PC-3 (cell line): ENCODE measurements around the gene RAB34. TPM values are rescaled to one million over a fixed set of nuclear protein-coding genes. Genes with fewer than 3 reads are reported as not detected.

Experiments
- ATAC-seq: fragments of 200-7000 bp; cut with Tn5 transposase; 2 replicates; pipeline ENCODE4 v1.9.1; 2020; ENCODE audit warnings: mild to moderate bottlenecking, moderate library complexity
- BruUV-seq: library from RNA; stranded (reverse); fragments of 400-500 nt; replicated peaks from 2 replicates; lab custom pipeline; 2021; lab: Mats Ljungman, UMichigan
- CTCF ChIA-PET: fragments of 300-600 bp; sonication (Branson Sonifier 250); formaldehyde crosslinking; loops from one replicate; lab custom pipeline; 2022; ENCODE audit warnings: antibody characterized with exemption; lab: Charles Lee
- POLR2A ChIA-PET: fragments of 300-600 bp; sonication (Branson Sonifier 250); formaldehyde crosslinking; loops from one replicate; lab custom pipeline; 2022; ENCODE audit warnings: antibody characterized with exemption; ENCODE audit not compliant: unreplicated experiment; lab: Charles Lee
- DNase-seq: peaks from one replicate; pipeline ENCODE4 v3.0.0-alpha.2; 2015
- H2AFZ ChIP-seq: fragments of 300-600 bp; sonication (generic); 2 replicates; pipeline ENCODE4 v1.6.0; 2016; ENCODE audit warnings: antibody characterized with exemption, low read length
- H3F3A ChIP-seq: fragments of 300-600 bp; sonication (generic); one replicate; pipeline ENCODE4 v1.6.0; 2017; ENCODE audit warnings: antibody characterized with exemption, low read length, control low read depth, mild to moderate bottlenecking; ENCODE audit not compliant: unreplicated experiment
- H3K27ac ChIP-seq: fragments of 300-600 bp; sonication (generic); 2 replicates; pipeline ENCODE4 v1.5.1; 2016; ENCODE audit warnings: mild to moderate bottlenecking, low read length
- H3K27me3 ChIP-seq: fragments of 300-600 bp; sonication (generic); 2 replicates; pipeline ENCODE4 v1.6.1; 2016; ENCODE audit warnings: low read length, mixed read lengths
- H3K36me3 ChIP-seq: fragments of 300-600 bp; sonication (generic); 2 replicates; pipeline ENCODE4 v1.6.1; 2016; ENCODE audit warnings: low read depth, mixed run types, low read length, mixed read lengths
- H3K4me1 ChIP-seq: fragments of 300-600 bp; sonication (generic); 2 replicates; pipeline ENCODE4 v1.5.1; 2016; ENCODE audit warnings: low read length; ENCODE audit not compliant: insufficient read depth
- H3K4me2 ChIP-seq: fragments of 300-600 bp; sonication (generic); 2 replicates; pipeline ENCODE4 v1.6.0; 2016; ENCODE audit warnings: low read length
- H3K4me3 ChIP-seq: fragments of 300-600 bp; sonication (generic); 2 replicates; pipeline ENCODE4 v1.5.1; 2016; ENCODE audit warnings: mild to moderate bottlenecking, low read length, mixed read lengths
- H3K79me2 ChIP-seq: fragments of 300-600 bp; sonication (generic); 2 replicates; pipeline ENCODE4 v1.6.1; 2017; ENCODE audit warnings: low read length, mixed read lengths
- H3K9ac ChIP-seq: fragments of 300-600 bp; sonication (generic); 2 replicates; pipeline ENCODE4 v1.6.0; 2016; ENCODE audit warnings: mild to moderate bottlenecking, low read length
- H3K9me2 ChIP-seq: fragments of 300-600 bp; sonication (generic); replicated peaks from 2 replicates; pipeline ENCODE4 v1.6.1; 2016; ENCODE audit warnings: mixed run types, low read length, mixed read lengths
- H3K9me3 ChIP-seq: fragments of 300-600 bp; sonication (generic); 2 replicates; pipeline ENCODE4 v1.6.1; 2016; ENCODE audit warnings: low read length, mixed read lengths
- H4K20me1 ChIP-seq: fragments of 300-600 bp; sonication (generic); 2 replicates; pipeline ENCODE4 v1.6.1; 2016; ENCODE audit warnings: low read length, mixed read lengths
- EZH2phosphoT487 ChIP-seq: fragments of 300-600 bp; sonication (generic); IDR thresholded peaks from 2 replicates; pipeline ENCODE4 v1.6.1; 2018; ENCODE audit warnings: mild to moderate bottlenecking, antibody characterized with exemption, low read length, borderline replicate concordance
- intact Hi-C: fragments of 100-400 bp; cut with micrococcal nuclease; formaldehyde crosslinking; loops from 2 replicates; pipeline ENCODE4 v1.9.0; 2023
- total RNA-seq: library from RNA; depleted of rRNA; stranded (reverse); fragments of >200 nt; gene quantifications from 2 replicates; pipeline ENCODE4 v1.2.3, GENCODE V29; 2014
- TF ChIP-seq, protein P1 (sequence below): fragments of 300-600 bp; sonication (generic); conservative IDR thresholded peaks from 2 replicates; pipeline ENCODE4 v1.5.1; 2017; ENCODE audit warnings: antibody characterized with exemption, low read depth, mild to moderate bottlenecking, low read length

RAB34 gene
- total RNA-seq, 1 experiment from 2014 or later, result 211 TPM

- Histone ChIP-seq H3K4me2 (no peak overlapping the region), H3K4me3 (no peak overlapping the region), H4K20me1 (peaks cover 13% of the 10 kb centered on the region), H3K79me2 (peaks cover 25% of the 10 kb centered on the region), H3F3A (no peaks in the 10 kb centered on the region), H3K36me3 (peaks cover 30% of the 10 kb centered on the region), H3K27me3 (no peaks in the 10 kb centered on the region), H3K27ac (no peak overlapping the region), H3K9me3 (no peaks in the 10 kb centered on the region), H2AFZ (no peak overlapping the region), H3K9me2 (no peaks in the 10 kb centered on the region), H3K9ac (no peak overlapping the region), H3K4me1 (peaks cover 10% of the 10 kb centered on the region)
- intact Hi-C loops, result no loop called here
- no peak for ATAC-seq
- ChIA-PET CTCF (interaction anchor here (0.9 kb wide), 1 partner anchor 25 kb away, joined by 3 read pairs; no protein-coding TSS in a partner anchor), POLR2A (interaction anchor here (0.5 to 0.7 kb wide), 2 partner anchors 25 to 130 kb away, joined by 3 to 16 read pairs; no protein-coding TSS in a partner anchor)
- DNase-seq, result no peak
- BruUV-seq, result no TSS peak
- TF ChIP-seq, protein P1, sequence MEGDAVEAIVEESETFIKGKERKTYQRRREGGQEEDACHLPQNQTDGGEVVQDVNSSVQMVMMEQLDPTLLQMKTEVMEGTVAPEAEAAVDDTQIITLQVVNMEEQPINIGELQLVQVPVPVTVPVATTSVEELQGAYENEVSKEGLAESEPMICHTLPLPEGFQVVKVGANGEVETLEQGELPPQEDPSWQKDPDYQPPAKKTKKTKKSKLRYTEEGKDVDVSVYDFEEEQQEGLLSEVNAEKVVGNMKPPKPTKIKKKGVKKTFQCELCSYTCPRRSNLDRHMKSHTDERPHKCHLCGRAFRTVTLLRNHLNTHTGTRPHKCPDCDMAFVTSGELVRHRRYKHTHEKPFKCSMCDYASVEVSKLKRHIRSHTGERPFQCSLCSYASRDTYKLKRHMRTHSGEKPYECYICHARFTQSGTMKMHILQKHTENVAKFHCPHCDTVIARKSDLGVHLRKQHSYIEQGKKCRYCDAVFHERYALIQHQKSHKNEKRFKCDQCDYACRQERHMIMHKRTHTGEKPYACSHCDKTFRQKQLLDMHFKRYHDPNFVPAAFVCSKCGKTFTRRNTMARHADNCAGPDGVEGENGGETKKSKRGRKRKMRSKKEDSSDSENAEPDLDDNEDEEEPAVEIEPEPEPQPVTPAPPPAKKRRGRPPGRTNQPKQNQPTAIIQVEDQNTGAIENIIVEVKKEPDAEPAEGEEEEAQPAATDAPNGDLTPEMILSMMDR, result no peak
Observed at GRCh38 chr17:28751600-28752366, 34.1 kb upstream of the RAB34 start.

DNA sequence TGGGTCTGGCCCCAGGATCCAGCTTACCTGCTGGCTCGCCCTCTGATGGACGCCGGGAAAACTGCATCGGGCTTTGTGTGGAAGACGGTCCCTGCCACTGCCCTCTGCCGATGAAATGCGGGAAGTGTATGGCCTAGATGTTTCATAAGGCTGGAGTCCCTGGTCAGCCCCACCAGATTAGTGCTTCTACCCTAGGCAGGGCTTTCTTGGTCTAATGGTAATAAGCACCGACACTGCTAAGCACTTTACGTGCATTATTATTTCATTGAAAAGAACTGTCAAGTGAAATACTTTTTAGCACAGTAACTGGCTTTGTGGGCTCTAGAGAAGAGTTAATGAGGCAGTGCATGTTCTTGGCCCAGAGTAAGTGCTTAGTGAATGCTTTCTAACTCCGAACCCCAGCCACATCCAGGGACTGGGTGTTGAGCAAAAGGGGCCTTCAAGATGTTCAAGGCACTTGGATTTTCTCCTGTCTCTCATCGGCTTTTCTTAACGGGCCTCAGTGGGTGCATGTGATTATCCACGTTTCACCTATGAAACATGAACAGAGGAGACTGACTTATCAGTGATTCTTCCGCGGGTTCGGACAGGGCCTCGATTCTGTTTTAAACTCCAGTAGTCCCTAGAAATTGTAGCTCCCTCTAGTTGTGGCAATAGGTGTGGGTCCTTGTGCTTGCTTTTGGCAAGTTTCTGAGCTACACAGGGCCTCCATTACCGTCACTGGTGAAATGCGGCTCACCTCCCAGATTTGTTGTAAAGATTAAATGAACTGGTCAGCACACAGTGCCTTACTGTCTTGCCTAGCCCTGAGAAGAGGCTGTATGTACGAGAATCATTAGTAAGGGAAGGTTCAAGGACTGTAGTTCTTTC lies 32.7 kb upstream of the RAB34 start:
- H3K9ac ChIP-seq, result no peak overlapping the region

More for the DNA sequence above, 32.7 kb upstream of the RAB34 start:
- Histone ChIP-seq H3K36me3 (peaks cover 30% of the 10 kb centered on the region), H4K20me1 (peaks cover 20% of the 10 kb centered on the region), H3K4me2 (no peak overlapping the region), H2AFZ (no peak overlapping the region), H3F3A (no peaks in the 10 kb centered on the region), H3K9me3 (no peaks in the 10 kb centered on the region), H3K4me1 (peaks cover 24% of the 10 kb centered on the region), H3K79me2 (peaks cover 38% of the 10 kb centered on the region), H3K27me3 (no peaks in the 10 kb centered on the region), H3K27ac (no peak overlapping the region), H3K4me3 (no peak overlapping the region), H3K9me2 (no peaks in the 10 kb centered on the region)
- DNase-seq, result peak; percentile 90
- POLR2A ChIA-PET, result no interaction called here
- CTCF ChIA-PET, result interaction anchor here (0.6 to 1.9 kb wide), 2 partner anchors 23 to 203 kb away, joined by 4 to 55 read pairs; partner anchors contain the start of genes NEK8 and TLCD1
- intact Hi-C loops, result loop anchor here (1.0 kb wide), 1 partner anchor 23 kb away; no protein-coding TSS in a partner anchor
- ATAC-seq, result peak; percentile 42
- BruUV-seq, result TSS peak; percentile 16
- no peak for TF ChIP-seq EZH2phosphoT487
- TF ChIP-seq, protein P1, result peak; percentile 92
